Midbrain (tissue), 1 donor: ENCODE measurements around the gene TEX38.
"Not testable (repeated sequence)": the region's sequence is repeated elsewhere in the genome, so short reads cannot be mapped to it uniquely, and the experiment has no call there.

Source experiments
- DNase-seq: peaks from one replicate; lab custom pipeline; 2025; lab: John Stamatoyannopoulos, UW

The TEX38 gene

GRCh38 chr1:46687921-46688509 lies 16.4 kb downstream of the TEX38 start:
- DNase-seq = no peak

- DNase-seq = no peak
These were observed 17.7 kb downstream of the TEX38 start for GRCh38 chr1:46689356-46689755.

GRCh38 chr1:46689897-46690296 lies 18.2 kb downstream of the TEX38 start:
- no peak for DNase-seq

- no peak for DNase-seq
These were observed 19.3 kb downstream of the TEX38 start for GRCh38 chr1:46690931-46691421.

- DNase-seq = peak; percentile 14
These were observed 20.5 kb downstream of the TEX38 start for GRCh38 chr1:46691997-46692790.

GRCh38 chr1:46692811-46693770 lies 21.4 kb downstream of the TEX38 start:
- no peak for DNase-seq

GRCh38 chr1:46694676-46695075 lies 23.0 kb downstream of the TEX38 start:
- not testable (repeated sequence) for DNase-seq

- DNase-seq = no peak
These were observed 25.4 kb downstream of the TEX38 start for GRCh38 chr1:46697053-46697452.

- no peak for DNase-seq
These were observed 28.0 kb downstream of the TEX38 start for GRCh38 chr1:46699666-46700065.

GRCh38 chr1:46703927-46704641 lies 32.4 kb downstream of the TEX38 start:
- no peak for DNase-seq

- no peak for DNase-seq
These were observed 33.8 kb downstream of the TEX38 start for GRCh38 chr1:46705408-46705807.

GRCh38 chr1:46708121-46708520 lies 36.5 kb downstream of the TEX38 start:
- no peak for DNase-seq

GRCh38 chr1:46714976-46715375 lies 43.3 kb downstream of the TEX38 start:
- no peak for DNase-seq

GRCh38 chr1:46717654-46718053 lies 46.0 kb downstream of the TEX38 start:
- no peak for DNase-seq

GRCh38 chr1:46718340-46718726 lies 46.7 kb downstream of the TEX38 start:
- no peak for DNase-seq

GRCh38 chr1:46718727-46719622 lies 47.3 kb downstream of the TEX38 start, which contains the start of gene EFCAB14:
Gene EFCAB14, minus strand, starts transcription at chr1:46719114. Its CDS starts 1,027 bp downstream, at chr1:46718087.
- DNase-seq = peak; percentile 94

GRCh38 chr1:46719689-46720088 lies 48.0 kb downstream of the TEX38 start:
- no peak for DNase-seq

GRCh38 chr1:46720319-46720718 lies 48.7 kb downstream of the TEX38 start:
- not testable (repeated sequence) for DNase-seq

- DNase-seq = no peak
These were observed 49.5 kb downstream of the TEX38 start for GRCh38 chr1:46721204-46721603.

GRCh38 chr1:46721686-46722205 lies 50.1 kb downstream of the TEX38 start:
- no peak for DNase-seq
